Measurements from ENCODE around the gene DPPA4.

The DPPA4 gene

GRCh38 chr3:109336291-109336861, 970 bp downstream of the DPPA4 start:
- no peak for DNase-seq

DNA sequence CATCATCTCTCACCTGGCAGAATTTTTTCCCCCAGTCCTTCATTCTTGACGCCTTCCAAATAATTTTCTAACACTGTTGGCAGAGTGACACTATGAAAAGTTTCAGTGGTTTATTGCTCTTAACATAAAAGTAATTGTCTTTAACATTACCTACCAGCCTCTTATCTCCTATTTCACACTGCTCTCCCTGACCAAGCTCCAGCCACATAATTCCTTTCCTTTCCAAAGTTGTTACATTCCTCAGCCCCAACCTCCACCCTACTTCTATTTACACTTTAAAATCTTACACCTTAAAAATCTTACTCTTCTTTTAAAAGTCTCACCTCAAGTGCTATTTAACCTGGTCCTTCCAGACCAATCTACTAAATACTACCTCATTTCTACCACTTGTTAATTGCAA, 2.8 kb downstream of the DPPA4 start:
- DNase-seq = no peak

GRCh38 chr3:109331692-109332091, 5.7 kb downstream of the DPPA4 start:
- DNase-seq = no peak

DNA sequence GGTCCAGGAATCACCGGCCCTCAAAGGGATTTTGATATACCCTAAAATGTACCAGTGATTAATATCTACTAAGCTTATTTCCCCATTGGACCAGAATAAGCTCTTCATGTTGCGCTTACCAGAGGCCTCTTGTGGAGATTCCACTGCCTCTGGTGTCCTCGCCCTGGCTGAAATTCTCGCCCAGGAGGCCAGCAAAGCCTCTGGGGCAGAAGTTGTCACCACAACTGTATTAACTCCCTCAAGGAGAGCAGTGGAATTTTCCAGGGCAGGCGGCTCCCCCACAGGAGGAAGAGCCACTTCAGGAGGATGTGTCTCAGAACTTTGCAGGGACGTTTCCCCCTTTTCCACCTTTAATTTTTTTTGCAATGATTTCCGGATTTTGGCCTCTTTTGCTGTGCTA, 6.9 kb downstream of the DPPA4 start:
- no peak for DNase-seq

DNA sequence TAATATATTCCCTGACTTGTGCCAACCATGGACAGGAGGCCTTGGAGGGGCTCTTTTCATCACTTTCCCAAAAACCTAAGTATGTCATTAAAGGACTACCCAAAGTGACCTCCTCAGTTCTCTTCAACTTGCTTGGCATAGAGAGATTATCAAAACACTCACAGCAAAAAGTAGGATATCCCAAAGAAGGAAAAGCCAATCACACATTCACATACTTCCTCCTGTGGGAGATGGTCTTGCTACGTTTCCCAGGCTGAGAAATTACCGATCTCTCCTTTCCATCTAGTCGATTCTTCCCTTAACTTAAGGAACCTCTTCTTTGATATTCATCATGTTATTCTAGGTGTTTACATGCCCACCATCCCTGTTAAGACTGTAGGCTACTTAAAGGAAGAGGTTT, 9.1 kb downstream of the DPPA4 start:
- no peak for DNase-seq

GRCh38 chr3:109325657-109326056, 11.7 kb downstream of the DPPA4 start:
- DNase-seq = no peak

GRCh38 chr3:109325109-109325508, 12.2 kb downstream of the DPPA4 start:
- no peak for DNase-seq

DNA sequence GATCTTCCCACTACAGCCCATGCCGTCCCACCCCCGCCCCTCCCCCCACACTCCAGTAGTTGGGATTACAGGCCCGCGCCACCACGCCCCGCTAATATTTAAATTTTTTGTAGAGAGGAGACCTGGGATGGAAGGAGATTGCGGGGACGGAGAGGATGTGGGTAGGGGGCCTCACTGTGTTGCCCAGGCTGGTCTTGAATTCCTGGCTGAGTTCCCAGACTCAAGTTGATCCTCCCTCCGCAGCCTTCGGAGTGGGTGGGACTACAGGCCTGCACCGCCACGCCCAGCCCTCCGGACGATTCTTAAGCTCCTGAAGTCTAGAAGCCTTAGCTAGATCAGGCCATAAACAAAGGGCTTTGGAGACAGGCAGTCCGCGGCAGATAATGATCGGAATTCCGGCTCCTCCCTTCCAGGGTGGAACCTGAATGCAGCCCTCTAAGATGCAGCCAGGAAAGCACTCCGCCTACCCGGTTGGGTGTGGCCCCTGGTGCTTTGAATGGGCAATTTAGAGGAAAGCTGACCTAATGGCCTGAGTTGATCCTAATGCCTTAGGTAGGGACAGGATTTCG, 21.1 kb downstream of the DPPA4 start, which contains the start of gene DPPA2:
TSS of gene DPPA2 (minus strand) at position 356 of the 569 bp plus-strand sequence. CDS start 1,975 bp downstream, outside the sequence.
- DNase-seq = no peak

DNA sequence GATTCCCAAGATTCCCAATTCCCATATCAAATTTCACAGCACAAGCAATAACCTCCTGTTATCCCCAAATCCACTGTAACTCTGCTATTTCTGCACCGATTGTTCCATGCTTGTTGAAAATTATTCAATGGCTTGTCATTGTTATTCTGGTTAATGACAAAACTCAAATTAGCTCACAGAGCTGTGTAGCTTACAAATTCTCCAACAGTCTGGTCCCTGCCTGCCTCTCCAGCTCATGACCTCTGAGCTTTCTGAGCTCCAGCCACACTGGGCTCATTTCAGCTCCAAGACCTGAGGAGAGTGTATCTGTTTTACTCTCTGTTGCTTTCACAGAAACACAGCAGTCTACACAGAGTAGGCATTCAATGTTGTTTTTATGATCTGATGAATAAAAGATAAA, 24.3 kb downstream of the DPPA4 start:
- DNase-seq = no peak

- DNase-seq = no peak
Observed at GRCh38 chr3:109297496-109297895, 39.9 kb downstream of the DPPA4 start.

DNA sequence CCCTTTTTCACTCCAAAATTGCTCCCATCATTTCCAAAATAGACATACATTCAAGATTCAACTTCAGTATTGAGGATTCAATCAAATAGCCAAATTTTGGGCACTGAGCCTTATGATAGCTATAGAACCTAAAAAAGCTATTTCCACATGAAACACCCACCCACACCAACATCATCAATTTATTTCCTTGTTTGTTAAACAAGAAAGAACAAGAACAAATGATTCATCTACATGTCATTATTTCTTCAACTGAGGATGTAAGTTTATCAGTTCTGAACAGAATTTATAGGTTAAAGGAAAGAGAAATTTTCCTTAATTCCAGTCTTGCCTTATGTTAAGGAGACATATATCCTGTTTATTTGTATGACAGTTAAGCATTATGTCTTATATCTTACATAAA, 53.3 kb downstream of the DPPA4 start:
- DNase-seq = no peak

- DNase-seq = no peak
Observed at GRCh38 chr3:109278546-109278945, 58.8 kb downstream of the DPPA4 start.

DNA sequence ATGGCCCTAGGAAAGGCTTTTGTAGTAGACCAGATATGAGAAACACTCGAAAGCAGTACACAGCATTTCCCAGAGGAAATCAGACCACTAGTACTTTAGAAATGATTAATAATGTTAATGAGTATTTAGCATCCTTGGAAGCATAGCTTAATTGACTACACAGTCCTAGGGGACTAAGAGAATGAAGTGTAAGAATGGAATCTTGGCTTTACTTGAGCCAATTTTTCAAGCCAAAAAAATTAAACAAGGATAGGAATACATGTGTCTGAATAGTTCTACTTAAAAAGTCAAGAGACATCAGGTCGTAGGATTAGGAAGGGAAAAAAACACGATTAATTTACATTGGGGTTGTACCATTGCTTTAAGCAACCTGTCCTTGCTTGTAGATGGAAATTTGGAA, 59.2 kb downstream of the DPPA4 start:
- no peak for DNase-seq

All from NCI-H510A (cell line).